WTC11 (cell line): Measurements from ENCODE around the gene P4HTM. TPM values are rescaled to one million over a fixed set of nuclear protein-coding genes. Genes with fewer than 3 reads are reported as not detected.

Experiments
- ATAC-seq: fragments of 200-7000 bp; cut with Tn5 transposase; 2 replicates; pipeline ENCODE4 v1.10.0; 2021; ENCODE audit warnings: mild to moderate bottlenecking, moderate library complexity
- CTCF ChIA-PET: fragments of 300-600 bp; sonication (Branson Sonifier 250); formaldehyde crosslinking; loops from one replicate; lab custom pipeline; 2021; ENCODE audit warnings: antibody characterized with exemption; lab: Charles Lee
- POLR2A ChIA-PET: fragments of 350-600 bp; sonication (Branson Sonifier 250); formaldehyde crosslinking; loops from one replicate; lab custom pipeline; 2021; ENCODE audit warnings: antibody characterized with exemption; lab: Charles Lee
- DNase-seq: peaks from one replicate; pipeline ENCODE4 v3.0.0; 2021; ENCODE audit warnings: low spot score
- H3K27ac Mint-ChIP-seq: 2 replicates; pipeline ENCODE4 v1.8.0; 2021; ENCODE audit warnings: mixed read lengths
- H3K27me3 Mint-ChIP-seq: 2 replicates; pipeline ENCODE4 v1.8.0; 2021; ENCODE audit warnings: low read depth, mild to moderate bottlenecking, moderate library complexity, mixed read lengths
- H3K36me3 Mint-ChIP-seq: 2 replicates; pipeline ENCODE4 v1.8.0; 2021; ENCODE audit warnings: mixed read lengths
- H3K4me1 Mint-ChIP-seq: 2 replicates; pipeline ENCODE4 v1.8.0; 2022; ENCODE audit warnings: mixed read lengths
- H3K4me3 Mint-ChIP-seq: 2 replicates; pipeline ENCODE4 v1.8.0; 2021; ENCODE audit warnings: mild to moderate bottlenecking, moderate library complexity, mixed read lengths
- H3K9me3 Mint-ChIP-seq: 2 replicates; pipeline ENCODE4 v1.8.0; 2021; ENCODE audit warnings: mixed read lengths
- ARID4B ChIP-seq: sonication (generic); formaldehyde crosslinking; IDR thresholded peaks from 2 replicates; pipeline ENCODE4 v1.8.0; 2023; ENCODE audit warnings: missing genetic modification reagents, mild to moderate bottlenecking, borderline replicate concordance
- FOXJ3 ChIP-seq: sonication (generic); formaldehyde crosslinking; IDR thresholded peaks from 2 replicates; pipeline ENCODE4 v1.9.0; 2021; ENCODE audit warnings: missing genetic modification reagents, mild to moderate bottlenecking, borderline replicate concordance
- HMGA2 ChIP-seq: fragments of 250-450 bp; sonication (Bioruptor Pico); IDR thresholded peaks from 2 replicates; pipeline ENCODE4 v1.4.0; 2021; ENCODE audit warnings: mild to moderate bottlenecking, moderate library complexity
- IRF1 ChIP-seq: sonication (generic); formaldehyde crosslinking; IDR thresholded peaks from 2 replicates; pipeline ENCODE4 v1.8.0; 2023; ENCODE audit warnings: missing genetic modification reagents
- IRF2 ChIP-seq: sonication (generic); formaldehyde crosslinking; IDR thresholded peaks from 2 replicates; pipeline ENCODE4 v1.8.0; 2022; ENCODE audit warnings: low read depth, missing genetic modification reagents, borderline replicate concordance
- NFATC4 ChIP-seq: fragments of 250-450 bp; sonication (Bioruptor Pico); IDR thresholded peaks from 2 replicates; pipeline ENCODE4 v1.9.0; 2021; ENCODE audit warnings: mild to moderate bottlenecking
- NFE2L1 ChIP-seq: sonication (generic); formaldehyde crosslinking; IDR thresholded peaks from 2 replicates; pipeline ENCODE4 v1.8.1; 2023; ENCODE audit warnings: missing genetic modification reagents
- NR2C2 ChIP-seq: sonication (generic); formaldehyde crosslinking; IDR thresholded peaks from 2 replicates; pipeline ENCODE4 v1.8.0; 2022; ENCODE audit warnings: mild to moderate bottlenecking, missing genetic modification reagents
- SMAD4 ChIP-seq: sonication (generic); formaldehyde crosslinking; IDR thresholded peaks from 2 replicates; pipeline ENCODE4 v1.8.0; 2022; ENCODE audit warnings: mild to moderate bottlenecking, missing genetic modification reagents
- STAT6 ChIP-seq: sonication (generic); formaldehyde crosslinking; conservative IDR thresholded peaks from 2 replicates; pipeline ENCODE4 v1.8.1; 2023; ENCODE audit warnings: mild to moderate bottlenecking, low read depth, missing genetic modification reagents, moderate library complexity
- USF2 ChIP-seq: sonication (generic); formaldehyde crosslinking; IDR thresholded peaks from 2 replicates; pipeline ENCODE4 v1.8.1; 2023; ENCODE audit warnings: mild to moderate bottlenecking, missing genetic modification reagents, moderate library complexity
- ZNF317 ChIP-seq: sonication (generic); formaldehyde crosslinking; IDR thresholded peaks from 2 replicates; pipeline ENCODE4 v1.8.1; 2023; ENCODE audit warnings: low read depth, mild to moderate bottlenecking, moderate library complexity, missing genetic modification reagents, borderline replicate concordance
- ZNF423 ChIP-seq: fragments of 250-450 bp; sonication (Bioruptor Pico); IDR thresholded peaks from 2 replicates; pipeline ENCODE4 v2.1.2; 2022; ENCODE audit warnings: mild to moderate bottlenecking, moderate library complexity
- ZNF671 ChIP-seq: fragments of 250-450 bp; sonication (Bioruptor Pico); IDR thresholded peaks from 2 replicates; pipeline ENCODE4 v1.8.0; 2021; ENCODE audit warnings: mild to moderate bottlenecking
- total RNA-seq: library from RNA; stranded (reverse); gene quantifications from 3 replicates; pipeline ENCODE4 v1.2.3, GENCODE V29; 2021

Gene P4HTM
- total RNA-seq, 1 experiment from 2014 or later: 21.9 TPM

GRCh38 chr3:49025005-49025792 is 35.2 kb downstream of the P4HTM start:
- Mint-ChIP-seq H3K4me1 (peaks cover 28% of the 10 kb centered on the region), H3K36me3 (peaks cover 57% of the 10 kb centered on the region), H3K9me3 (no peaks in the 10 kb centered on the region), H3K27ac (peak overlapping the region; percentile 45; the same call in 1 of the 2 replicates), H3K4me3 (no peak overlapping the region), H3K27me3 (no peaks in the 10 kb centered on the region)
- ChIA-PET POLR2A (interaction anchor here (1.4 kb wide), 1 partner anchor 37 kb away, joined by 3 read pairs; no protein-coding TSS in a partner anchor), CTCF (interaction anchor here (6.3 kb wide), 1 partner anchor 15 kb away, joined by 124 read pairs; the partner anchor contains the start of gene WDR6)
- TF ChIP-seq IRF1 (CRISPR knock-in tag): no peak
- no peak for TF ChIP-seq ZNF317 (CRISPR knock-in tag)
- TF ChIP-seq FOXJ3 (CRISPR knock-in tag): no peak
- TF ChIP-seq SMAD4 (CRISPR knock-in tag): no peak
- no peak for TF ChIP-seq HMGA2 (CRISPR knock-in tag)
- TF ChIP-seq NFE2L1: 0 out of 2 replicates have a peak, but pooled peaks have one; percentile 43
- no peak for TF ChIP-seq ZNF671
- no peak for TF ChIP-seq IRF2 (CRISPR knock-in tag)
- no peak for TF ChIP-seq STAT6 (CRISPR knock-in tag)
- DNase-seq (no peak), ATAC-seq (no peak)

GRCh38 chr3:49025793-49026520 is 35.9 kb downstream of the P4HTM start:
- Mint-ChIP-seq H3K4me1 (peaks cover 26% of the 10 kb centered on the region), H3K27me3 (no peaks in the 10 kb centered on the region), H3K27ac (peak overlapping the region; percentile 45; the same call in 1 of the 2 replicates), H3K4me3 (no peak overlapping the region), H3K9me3 (no peaks in the 10 kb centered on the region), H3K36me3 (peaks cover 57% of the 10 kb centered on the region)
- CTCF ChIA-PET: no interaction called here
- no peak for TF ChIP-seq NR2C2 (CRISPR knock-in tag)
- 0 out of 2 replicates have a peak, but pooled peaks have one; percentile 2 for TF ChIP-seq NFE2L1
- no peak for TF ChIP-seq USF2 (CRISPR knock-in tag)
- no peak for TF ChIP-seq ZNF423 (CRISPR knock-in tag)
- no peak for TF ChIP-seq ARID4B (CRISPR knock-in tag)
- 0 out of 2 replicates have a peak, but pooled peaks have one; percentile 21 for TF ChIP-seq NFATC4 (CRISPR knock-in tag)
- POLR2A ChIA-PET: interaction anchor here (1.0 kb wide), 1 partner anchor 68 kb away, joined by 4 read pairs; the partner anchor contains the start of gene QRICH1
- no peak for DNase-seq
- ATAC-seq: no peak
